HUES48 (cell line): ENCODE measurements around the gene VEZF1.
"Not testable (repeated sequence)": the region's sequence is repeated elsewhere in the genome, so short reads cannot be mapped to it uniquely, and the experiment has no call there.

Source experiments
- H3K27ac ChIP-seq: one replicate; pipeline ENCODE4 v1.7.0; 2013; ENCODE audit warnings: low read depth, low read length, inconsistent platforms
- H3K27me3 ChIP-seq: 2 replicates; pipeline ENCODE4 v1.6.1; 2013; ENCODE audit warnings: mild to moderate bottlenecking, low read length; ENCODE audit not compliant: control insufficient read depth, insufficient read depth
- H3K36me3 ChIP-seq: 2 replicates; pipeline ENCODE4 v1.6.1; 2013; ENCODE audit warnings: low read length; ENCODE audit not compliant: control insufficient read depth, insufficient read depth
- H3K4me1 ChIP-seq: 2 replicates; pipeline ENCODE4 v1.6.1; 2013; ENCODE audit warnings: mild to moderate bottlenecking, low read length; ENCODE audit not compliant: control insufficient read depth, insufficient read depth
- H3K4me3 ChIP-seq: 2 replicates; pipeline ENCODE4 v1.5.1; 2013; ENCODE audit warnings: mild to moderate bottlenecking, low read depth, low read length
- H3K9ac ChIP-seq: 2 replicates; pipeline ENCODE4 v1.6.1; 2013; ENCODE audit warnings: mild to moderate bottlenecking, low read depth, low read length, moderate library complexity
- H3K9me3 ChIP-seq: 2 replicates; pipeline ENCODE4 v1.6.1; 2013; ENCODE audit warnings: low read length; ENCODE audit not compliant: control insufficient read depth, insufficient read depth

The VEZF1 gene

GRCh38 chr17:57984261-57984890 lies 3.7 kb downstream of the VEZF1 start:
- H3K4me1 ChIP-seq: peaks cover 25% of the 10 kb centered on the region
- peaks cover 47% of the 10 kb centered on the region for H3K36me3 ChIP-seq
- H3K4me3 ChIP-seq: no peak overlapping the region
- H3K27ac ChIP-seq: no peak overlapping the region
- no peak overlapping the region for H3K9ac ChIP-seq
- H3K27me3 ChIP-seq: no peaks in the 10 kb centered on the region
- no peaks in the 10 kb centered on the region for H3K9me3 ChIP-seq

- no peak overlapping the region for H3K9ac ChIP-seq
- H3K27ac ChIP-seq: no peak overlapping the region
- H3K36me3 ChIP-seq: peaks cover 57% of the 10 kb centered on the region
- no peaks in the 10 kb centered on the region for H3K27me3 ChIP-seq
- no peak overlapping the region for H3K4me3 ChIP-seq
- H3K4me1 ChIP-seq: peaks cover 21% of the 10 kb centered on the region
- no peaks in the 10 kb centered on the region for H3K9me3 ChIP-seq
Observed at GRCh38 chr17:57983446-57983845, 4.6 kb downstream of the VEZF1 start.

- Histone ChIP-seq H3K9ac (no peak overlapping the region), H3K27ac (no peak overlapping the region), H3K9me3 (no peaks in the 10 kb centered on the region), H3K27me3 (no peaks in the 10 kb centered on the region), H3K4me3 (no peak overlapping the region), H3K36me3 (peaks cover 65% of the 10 kb centered on the region), H3K4me1 (peaks cover 21% of the 10 kb centered on the region)
Observed at GRCh38 chr17:57982452-57983170, 5.4 kb downstream of the VEZF1 start.

- Histone ChIP-seq H3K9ac (no peak overlapping the region), H3K36me3 (peaks cover 86% of the 10 kb centered on the region), H3K27me3 (no peaks in the 10 kb centered on the region), H3K9me3 (no peaks in the 10 kb centered on the region), H3K4me1 (peaks cover 13% of the 10 kb centered on the region; the same call in 1 of the 2 replicates), H3K4me3 (no peak overlapping the region), H3K27ac (no peak overlapping the region)
Observed at GRCh38 chr17:57980522-57980921, 7.5 kb downstream of the VEZF1 start.

GRCh38 chr17:57979076-57979475 lies 9.0 kb downstream of the VEZF1 start:
- peaks cover 7% of the 10 kb centered on the region; the same call in 1 of the 2 replicates for H3K4me1 ChIP-seq
- H3K9ac ChIP-seq: no peak overlapping the region
- no peaks in the 10 kb centered on the region for H3K9me3 ChIP-seq
- H3K36me3 ChIP-seq: peaks cover 90% of the 10 kb centered on the region
- H3K4me3 ChIP-seq: no peak overlapping the region
- no peak overlapping the region for H3K27ac ChIP-seq
- H3K27me3 ChIP-seq: no peaks in the 10 kb centered on the region

- no peaks in the 10 kb centered on the region for H3K4me1 ChIP-seq
- H3K27me3 ChIP-seq: no peaks in the 10 kb centered on the region
- no peak overlapping the region for H3K9ac ChIP-seq
- no peaks in the 10 kb centered on the region for H3K9me3 ChIP-seq
- H3K27ac ChIP-seq: no peak overlapping the region
- H3K4me3 ChIP-seq: no peak overlapping the region
- peaks cover 87% of the 10 kb centered on the region for H3K36me3 ChIP-seq
Observed at GRCh38 chr17:57976594-57976993, 11.5 kb downstream of the VEZF1 start.

- H3K9ac ChIP-seq: no peak overlapping the region
- H3K4me3 ChIP-seq: no peak overlapping the region
- H3K4me1 ChIP-seq: no peaks in the 10 kb centered on the region
- peaks cover 71% of the 10 kb centered on the region for H3K36me3 ChIP-seq
- H3K9me3 ChIP-seq: no peaks in the 10 kb centered on the region
- no peak overlapping the region for H3K27ac ChIP-seq
- H3K27me3 ChIP-seq: no peaks in the 10 kb centered on the region
Observed at GRCh38 chr17:57975044-57975443, 13.0 kb downstream of the VEZF1 start.

- not testable (repeated sequence) for H3K27me3 ChIP-seq, H3K27ac ChIP-seq, H3K9me3 ChIP-seq, H3K4me3 ChIP-seq, H3K4me1 ChIP-seq, H3K9ac ChIP-seq
- H3K36me3 ChIP-seq: peaks cover 63% of the 10 kb centered on the region
Observed at GRCh38 chr17:57974053-57974824, 13.8 kb downstream of the VEZF1 start.

GRCh38 chr17:57972151-57972550 lies 15.9 kb downstream of the VEZF1 start:
- Histone ChIP-seq H3K27ac (no peak overlapping the region), H3K27me3 (no peaks in the 10 kb centered on the region), H3K4me1 (no peaks in the 10 kb centered on the region), H3K36me3 (peaks cover 43% of the 10 kb centered on the region), H3K9me3 (no peaks in the 10 kb centered on the region), H3K4me3 (no peak overlapping the region), H3K9ac (no peak overlapping the region)

GRCh38 chr17:57971572-57971971 lies 16.5 kb downstream of the VEZF1 start:
- H3K9ac ChIP-seq: no peak overlapping the region
- H3K27me3 ChIP-seq: no peaks in the 10 kb centered on the region
- H3K4me3 ChIP-seq: no peak overlapping the region
- H3K36me3 ChIP-seq: peaks cover 37% of the 10 kb centered on the region
- H3K4me1 ChIP-seq: no peaks in the 10 kb centered on the region
- H3K9me3 ChIP-seq: no peaks in the 10 kb centered on the region
- no peak overlapping the region for H3K27ac ChIP-seq

GRCh38 chr17:57970710-57971109 lies 17.3 kb downstream of the VEZF1 start:
- Histone ChIP-seq H3K27ac (no peak overlapping the region), H3K9ac (no peak overlapping the region), H3K4me1 (no peaks in the 10 kb centered on the region), H3K36me3 (peaks cover 28% of the 10 kb centered on the region), H3K27me3 (no peaks in the 10 kb centered on the region), H3K4me3 (no peak overlapping the region), H3K9me3 (no peaks in the 10 kb centered on the region)
